ENCODE measurements around the gene RHO.

DNA sequence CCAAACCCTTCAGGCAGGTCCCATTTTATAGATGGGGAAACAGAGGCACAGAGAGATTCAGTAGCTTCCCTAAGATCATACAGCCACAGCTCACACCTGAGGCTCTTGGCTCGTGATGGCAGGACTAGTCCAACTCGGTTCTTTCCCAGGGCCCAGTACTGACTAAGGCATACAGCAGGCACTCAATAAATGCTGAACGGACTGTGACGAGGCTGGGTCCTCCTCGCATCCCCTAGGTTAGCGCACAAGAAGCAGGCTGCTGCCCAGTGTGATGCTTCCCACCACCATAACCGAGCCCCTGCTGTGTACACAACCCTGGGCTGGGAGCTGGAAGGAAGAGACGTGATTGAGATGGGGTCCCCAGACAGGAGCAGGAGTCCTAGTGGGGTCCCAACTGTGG lies 53.2 kb downstream of the RHO start:
- TF ChIP-seq, protein P1, sequence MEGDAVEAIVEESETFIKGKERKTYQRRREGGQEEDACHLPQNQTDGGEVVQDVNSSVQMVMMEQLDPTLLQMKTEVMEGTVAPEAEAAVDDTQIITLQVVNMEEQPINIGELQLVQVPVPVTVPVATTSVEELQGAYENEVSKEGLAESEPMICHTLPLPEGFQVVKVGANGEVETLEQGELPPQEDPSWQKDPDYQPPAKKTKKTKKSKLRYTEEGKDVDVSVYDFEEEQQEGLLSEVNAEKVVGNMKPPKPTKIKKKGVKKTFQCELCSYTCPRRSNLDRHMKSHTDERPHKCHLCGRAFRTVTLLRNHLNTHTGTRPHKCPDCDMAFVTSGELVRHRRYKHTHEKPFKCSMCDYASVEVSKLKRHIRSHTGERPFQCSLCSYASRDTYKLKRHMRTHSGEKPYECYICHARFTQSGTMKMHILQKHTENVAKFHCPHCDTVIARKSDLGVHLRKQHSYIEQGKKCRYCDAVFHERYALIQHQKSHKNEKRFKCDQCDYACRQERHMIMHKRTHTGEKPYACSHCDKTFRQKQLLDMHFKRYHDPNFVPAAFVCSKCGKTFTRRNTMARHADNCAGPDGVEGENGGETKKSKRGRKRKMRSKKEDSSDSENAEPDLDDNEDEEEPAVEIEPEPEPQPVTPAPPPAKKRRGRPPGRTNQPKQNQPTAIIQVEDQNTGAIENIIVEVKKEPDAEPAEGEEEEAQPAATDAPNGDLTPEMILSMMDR (IDR thresholded peaks at IDR 0.05): no peak
- TF ChIP-seq, protein P2, sequence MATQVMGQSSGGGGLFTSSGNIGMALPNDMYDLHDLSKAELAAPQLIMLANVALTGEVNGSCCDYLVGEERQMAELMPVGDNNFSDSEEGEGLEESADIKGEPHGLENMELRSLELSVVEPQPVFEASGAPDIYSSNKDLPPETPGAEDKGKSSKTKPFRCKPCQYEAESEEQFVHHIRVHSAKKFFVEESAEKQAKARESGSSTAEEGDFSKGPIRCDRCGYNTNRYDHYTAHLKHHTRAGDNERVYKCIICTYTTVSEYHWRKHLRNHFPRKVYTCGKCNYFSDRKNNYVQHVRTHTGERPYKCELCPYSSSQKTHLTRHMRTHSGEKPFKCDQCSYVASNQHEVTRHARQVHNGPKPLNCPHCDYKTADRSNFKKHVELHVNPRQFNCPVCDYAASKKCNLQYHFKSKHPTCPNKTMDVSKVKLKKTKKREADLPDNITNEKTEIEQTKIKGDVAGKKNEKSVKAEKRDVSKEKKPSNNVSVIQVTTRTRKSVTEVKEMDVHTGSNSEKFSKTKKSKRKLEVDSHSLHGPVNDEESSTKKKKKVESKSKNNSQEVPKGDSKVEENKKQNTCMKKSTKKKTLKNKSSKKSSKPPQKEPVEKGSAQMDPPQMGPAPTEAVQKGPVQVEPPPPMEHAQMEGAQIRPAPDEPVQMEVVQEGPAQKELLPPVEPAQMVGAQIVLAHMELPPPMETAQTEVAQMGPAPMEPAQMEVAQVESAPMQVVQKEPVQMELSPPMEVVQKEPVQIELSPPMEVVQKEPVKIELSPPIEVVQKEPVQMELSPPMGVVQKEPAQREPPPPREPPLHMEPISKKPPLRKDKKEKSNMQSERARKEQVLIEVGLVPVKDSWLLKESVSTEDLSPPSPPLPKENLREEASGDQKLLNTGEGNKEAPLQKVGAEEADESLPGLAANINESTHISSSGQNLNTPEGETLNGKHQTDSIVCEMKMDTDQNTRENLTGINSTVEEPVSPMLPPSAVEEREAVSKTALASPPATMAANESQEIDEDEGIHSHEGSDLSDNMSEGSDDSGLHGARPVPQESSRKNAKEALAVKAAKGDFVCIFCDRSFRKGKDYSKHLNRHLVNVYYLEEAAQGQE (IDR thresholded peaks at IDR 0.05; ENCODE audit: insufficient read depth in 1 of 2, low read depth in 2 of 2, low read length in 1 of 2): no peak
- TF ChIP-seq SIN3A (IDR thresholded peaks at IDR 0.05; ENCODE audit: borderline replicate concordance, insufficient read depth, low read depth, low read length) (no peak), TCF7L2 (IDR thresholded peaks at IDR 0.05; ENCODE audit: low read depth, low read length) (no peak)

All from Panc1 (cell line).